8988T (cell line): ENCODE data around the gene ZKSCAN8.
"Not testable (repeated sequence)": the region's sequence is repeated elsewhere in the genome, so short reads cannot be mapped to it uniquely, and the experiment has no call there.

Experiments used
- DNase-seq: peaks from one replicate; pipeline ENCODE4 v3.0.0; 2011

ZKSCAN8 gene

DNA sequence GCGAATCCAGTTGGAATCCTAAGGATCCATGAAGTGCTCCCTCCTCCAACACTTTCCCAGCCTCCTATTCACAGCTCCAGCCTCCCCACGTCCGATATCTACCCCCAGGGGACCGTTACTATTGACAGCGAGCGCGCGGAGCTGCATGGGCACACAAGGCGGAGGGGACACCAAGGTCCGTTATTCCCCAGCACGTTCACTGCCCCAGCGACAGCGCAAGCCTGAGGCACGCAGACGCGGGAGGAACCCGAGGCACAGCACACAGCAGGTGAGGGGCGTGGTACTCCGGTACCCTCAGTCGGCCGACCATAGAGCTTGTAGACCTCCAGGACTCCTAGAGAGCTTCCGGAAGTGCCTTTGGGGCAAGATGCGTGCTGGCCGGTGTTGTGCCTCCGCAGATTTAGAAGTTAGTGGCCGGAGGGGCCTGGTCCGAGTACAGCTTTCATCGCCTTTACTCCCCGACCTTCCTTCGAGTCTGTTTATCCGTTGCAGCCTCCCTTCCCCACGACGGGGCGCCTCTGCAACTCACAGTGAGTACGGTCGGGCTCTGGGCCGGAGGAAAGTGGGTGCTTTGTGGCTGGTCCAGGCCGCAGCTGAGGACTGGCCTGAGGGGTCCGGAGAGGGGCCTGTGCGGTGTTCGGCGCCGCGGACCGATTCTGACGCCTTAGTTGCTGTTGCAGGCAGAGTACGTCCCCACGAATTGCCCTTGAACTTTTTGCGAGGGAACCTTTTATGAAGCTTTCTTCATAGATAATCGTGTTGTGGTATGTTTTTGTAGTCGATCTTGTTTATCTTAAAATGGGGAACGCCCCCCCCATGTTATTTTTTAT, at the start of gene ZKSCAN8:
Gene ZKSCAN8, plus strand, starts transcription at position 384 of the 830 bp plus-strand sequence. CDS start 6,525 bp downstream, outside the sequence.
- DNase-seq: peak; percentile 79

DNA sequence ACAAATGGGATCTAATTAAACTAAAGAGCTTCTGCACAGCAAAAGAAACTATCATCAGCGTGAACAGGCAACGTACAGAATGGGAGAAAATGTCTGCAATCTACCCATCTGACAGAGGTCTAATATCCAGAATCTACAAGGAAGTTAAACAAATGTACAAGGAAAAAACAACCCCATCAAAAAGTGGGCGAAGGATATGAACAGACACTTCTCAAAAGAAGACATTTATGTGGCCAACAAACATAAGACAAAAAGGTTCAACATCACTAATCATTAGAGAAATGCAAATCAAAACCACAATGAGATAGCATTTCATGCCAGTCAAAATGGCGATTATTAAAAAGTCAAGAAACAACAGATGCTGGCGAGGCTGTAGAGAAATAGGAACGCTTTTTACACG, 39.5 kb upstream of the ZKSCAN8 start:
- DNase-seq: not testable (repeated sequence)

DNA sequence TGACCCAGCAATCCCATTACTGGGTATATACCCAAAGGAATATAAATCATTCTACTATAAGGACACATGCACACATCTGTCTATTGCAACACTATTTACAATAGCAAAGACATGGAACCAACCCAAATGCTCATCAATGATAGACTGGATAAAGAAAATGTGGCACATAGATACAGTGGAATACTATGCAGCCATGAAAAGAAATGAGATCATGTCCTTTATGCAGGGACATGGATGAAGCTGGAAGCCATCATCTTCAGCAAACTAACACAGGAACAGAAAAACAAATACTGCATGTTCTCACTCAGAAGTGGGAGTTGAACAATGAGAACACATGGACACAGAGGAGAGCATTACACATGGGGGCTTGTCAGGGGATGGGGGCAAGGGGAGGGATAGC, 39.0 kb upstream of the ZKSCAN8 start:
- not testable (repeated sequence) for DNase-seq

DNA sequence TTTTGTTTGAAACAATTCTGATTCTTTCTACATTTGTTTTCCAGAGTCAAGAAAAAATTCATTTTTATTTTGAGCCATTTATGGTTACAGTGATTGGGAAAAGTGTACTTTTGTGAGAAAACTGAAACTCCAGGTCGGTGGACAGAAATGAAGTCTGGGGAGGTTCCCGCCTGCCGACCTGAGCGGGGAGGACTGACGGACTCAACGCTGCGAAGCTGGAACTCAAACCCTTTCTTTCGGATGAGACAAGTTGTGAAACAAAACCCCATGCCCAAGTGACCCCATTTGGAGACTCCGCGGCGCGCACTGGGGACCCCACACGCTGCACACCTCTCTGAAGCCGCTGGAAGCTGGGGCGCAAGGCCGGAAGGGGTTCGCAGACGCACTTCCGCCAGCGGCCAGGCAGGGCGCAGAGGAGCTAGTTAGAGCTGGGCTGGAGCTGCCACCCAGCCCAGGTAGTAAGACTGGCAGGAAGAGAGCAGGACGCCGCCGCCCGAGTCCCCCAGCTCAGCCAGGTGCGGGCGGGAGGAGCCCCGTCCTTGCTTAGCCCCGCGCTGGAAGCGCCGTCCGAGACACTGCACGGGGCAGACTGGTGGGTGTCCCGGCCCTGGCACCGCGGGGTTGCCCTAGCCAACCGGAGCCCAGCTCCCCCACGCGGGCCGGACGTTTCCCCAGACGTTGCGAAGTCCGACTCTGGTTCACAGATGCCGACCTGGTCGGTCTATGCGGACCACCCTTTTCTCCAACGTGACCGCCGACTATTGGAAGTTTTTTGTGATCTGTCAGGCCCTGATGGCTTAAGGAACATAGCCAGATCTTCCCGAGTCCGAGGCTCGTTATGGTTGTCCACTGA, 37.1 kb upstream of the ZKSCAN8 start:
- peak; percentile 60 for DNase-seq

DNA sequence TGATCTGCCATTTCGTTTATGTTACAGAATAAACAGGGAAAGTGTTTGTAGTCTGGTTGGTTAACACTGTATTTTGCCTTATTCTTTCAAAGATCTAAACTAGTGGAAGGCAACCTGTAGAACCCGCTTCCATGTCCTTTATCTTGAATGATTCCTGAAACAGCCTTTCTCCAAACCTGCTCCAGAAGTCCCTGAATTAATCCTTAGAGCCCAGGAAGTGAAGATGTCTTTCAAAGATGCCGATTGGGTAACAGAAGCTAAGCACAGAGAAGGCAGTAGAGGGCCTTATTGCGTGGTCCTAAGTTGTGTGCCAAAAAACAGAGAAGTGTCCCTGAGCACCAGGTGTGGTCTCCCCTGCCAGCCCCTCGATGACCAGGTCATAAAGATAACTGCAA, 36.4 kb upstream of the ZKSCAN8 start:
- DNase-seq: peak; percentile 16

DNA sequence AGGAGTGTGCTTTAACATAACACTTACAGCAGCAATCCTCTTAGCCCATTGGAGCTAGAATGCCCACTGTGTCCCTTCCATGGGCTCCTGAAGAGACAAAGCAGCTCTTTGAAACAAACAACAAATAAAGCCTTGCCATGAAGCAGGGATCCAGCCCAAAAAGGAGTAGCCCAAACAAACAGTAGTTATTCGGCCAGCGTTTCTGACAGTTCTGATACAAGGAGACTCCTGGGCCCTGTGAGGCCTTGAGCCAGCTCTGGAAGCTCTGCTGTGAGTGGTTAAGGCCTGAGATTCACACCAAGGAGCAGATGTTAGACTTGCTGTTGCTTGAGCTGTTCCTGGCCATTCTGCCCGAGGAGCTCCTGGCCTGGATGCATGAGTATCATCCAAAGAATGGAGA, 34.2 kb upstream of the ZKSCAN8 start:
- DNase-seq: no peak

DNA sequence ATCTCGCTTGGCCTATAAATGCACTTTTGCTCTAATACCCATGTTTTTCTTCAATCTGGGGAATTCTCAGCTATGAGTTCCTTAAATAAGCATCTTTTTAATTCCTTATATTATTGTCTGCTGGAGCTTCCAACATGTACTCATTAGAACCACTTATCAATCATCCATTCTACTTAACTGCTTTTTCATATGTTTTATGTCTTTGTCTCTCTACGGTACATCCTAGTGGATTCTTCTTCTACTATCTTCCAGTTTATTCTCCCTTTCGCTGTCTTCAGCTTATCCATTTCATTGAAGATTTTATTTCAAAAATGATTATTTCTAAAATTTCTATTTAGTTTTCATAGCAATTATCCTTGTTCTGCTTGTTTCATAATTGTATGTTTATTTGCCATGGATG, 29.7 kb upstream of the ZKSCAN8 start:
- DNase-seq: no peak

DNA sequence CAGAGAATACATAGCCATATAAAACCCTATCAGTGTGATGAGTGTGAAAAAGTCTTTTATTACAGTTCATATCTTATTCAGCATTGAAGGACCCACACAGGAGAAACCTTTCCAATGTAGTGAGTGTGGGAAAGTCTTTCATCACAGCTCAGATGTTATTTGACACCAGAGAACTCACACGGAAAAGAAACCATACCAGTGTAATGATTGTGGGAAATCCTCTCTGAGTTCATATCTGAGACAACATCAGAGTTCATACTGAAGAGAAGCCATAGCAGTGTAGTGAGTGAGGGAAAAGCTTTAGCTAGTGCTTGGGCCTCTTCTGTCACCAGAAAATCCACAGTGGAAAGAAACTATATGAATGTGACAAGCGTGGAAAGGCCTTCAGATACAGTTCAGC, 25.9 kb upstream of the ZKSCAN8 start:
- DNase-seq: no peak

DNA sequence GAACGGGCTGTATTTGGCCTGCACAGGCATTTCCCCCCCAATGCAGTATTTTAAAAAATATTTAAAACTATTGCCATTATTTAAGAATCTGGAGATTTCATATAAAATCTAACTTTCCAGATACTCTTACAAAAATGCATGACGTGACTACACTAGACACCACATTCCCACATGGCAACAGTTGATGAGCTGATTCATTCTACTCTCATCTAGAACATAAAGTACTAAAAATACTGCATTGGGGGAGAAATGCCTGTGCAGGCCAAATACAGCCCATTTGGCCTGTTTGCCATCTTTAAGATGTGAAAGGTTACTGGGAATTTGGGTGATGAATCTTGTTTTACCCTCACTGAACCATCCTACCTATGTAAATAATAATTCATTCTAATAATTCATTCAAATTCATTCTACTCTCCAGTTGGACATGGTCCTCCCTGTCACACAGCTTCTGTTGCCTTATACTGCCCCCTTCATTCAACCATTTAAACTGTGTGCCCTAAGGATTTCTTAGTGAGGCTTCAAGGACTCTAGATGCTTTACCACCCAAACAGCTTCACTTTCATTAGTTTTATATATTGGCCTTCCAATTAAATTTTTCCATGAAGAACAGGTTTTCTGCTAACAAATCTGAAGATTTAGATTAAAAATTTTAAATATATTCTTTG, 24.2 kb upstream of the ZKSCAN8 start:
- DNase-seq: no peak

DNA sequence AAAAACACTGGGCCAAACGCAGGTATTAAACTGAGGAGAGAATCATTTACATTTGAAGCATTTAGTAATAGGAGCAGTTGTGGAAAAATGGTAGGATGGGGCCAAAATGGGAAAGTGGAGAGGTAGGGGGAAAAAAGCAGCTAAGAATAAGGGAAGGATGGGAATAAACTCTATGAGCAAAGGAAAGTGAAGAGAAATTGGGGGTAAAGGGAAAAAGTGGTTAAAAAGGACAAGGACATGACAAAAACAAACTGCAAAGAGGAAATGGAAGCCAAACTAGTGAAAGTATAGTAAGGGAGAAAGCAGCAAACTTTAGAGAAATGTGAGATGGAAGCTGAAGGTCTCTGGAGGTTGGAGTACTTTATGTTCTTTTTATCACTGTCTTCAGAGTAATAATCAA, 23.5 kb upstream of the ZKSCAN8 start:
- no peak for DNase-seq

DNA sequence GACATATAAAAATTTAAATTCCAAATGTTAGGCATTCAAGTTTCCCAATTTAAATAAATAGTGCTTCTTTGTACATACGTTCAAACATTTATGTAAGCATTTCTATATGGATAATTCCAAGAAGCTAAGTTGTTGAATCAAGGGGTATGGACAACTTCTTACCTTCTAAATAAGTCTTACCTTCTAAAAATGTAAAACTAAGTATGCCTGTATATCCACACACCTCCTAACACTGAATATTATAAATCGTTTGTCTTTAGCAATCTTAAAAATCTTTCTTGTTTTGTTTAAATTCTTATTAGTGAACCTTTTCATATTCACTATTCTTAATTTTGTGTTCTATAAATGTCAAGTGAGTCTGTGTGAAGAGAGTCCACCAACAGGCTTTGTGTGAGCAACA, 19.8 kb upstream of the ZKSCAN8 start:
- no peak for DNase-seq

DNA sequence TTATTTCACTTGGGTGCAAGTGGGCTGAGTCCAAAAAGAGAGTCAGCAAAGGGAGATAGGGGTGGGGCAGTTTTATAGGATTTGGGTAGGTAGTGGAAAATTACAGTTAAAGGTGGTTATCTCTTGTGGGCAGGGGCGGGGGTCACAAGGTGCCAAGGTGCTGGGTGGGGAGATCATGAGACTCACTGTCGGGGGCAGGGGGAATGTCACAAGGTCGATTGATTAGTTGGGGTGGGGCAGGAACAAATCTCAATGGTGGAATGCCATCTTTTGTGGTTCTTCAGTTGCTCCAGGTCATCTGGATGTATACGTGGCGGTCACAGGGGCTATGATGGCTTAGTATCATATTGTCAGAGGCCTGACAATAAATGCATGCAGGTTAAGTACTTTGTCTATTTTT, 19.4 kb upstream of the ZKSCAN8 start:
- not testable (repeated sequence) for DNase-seq

DNA sequence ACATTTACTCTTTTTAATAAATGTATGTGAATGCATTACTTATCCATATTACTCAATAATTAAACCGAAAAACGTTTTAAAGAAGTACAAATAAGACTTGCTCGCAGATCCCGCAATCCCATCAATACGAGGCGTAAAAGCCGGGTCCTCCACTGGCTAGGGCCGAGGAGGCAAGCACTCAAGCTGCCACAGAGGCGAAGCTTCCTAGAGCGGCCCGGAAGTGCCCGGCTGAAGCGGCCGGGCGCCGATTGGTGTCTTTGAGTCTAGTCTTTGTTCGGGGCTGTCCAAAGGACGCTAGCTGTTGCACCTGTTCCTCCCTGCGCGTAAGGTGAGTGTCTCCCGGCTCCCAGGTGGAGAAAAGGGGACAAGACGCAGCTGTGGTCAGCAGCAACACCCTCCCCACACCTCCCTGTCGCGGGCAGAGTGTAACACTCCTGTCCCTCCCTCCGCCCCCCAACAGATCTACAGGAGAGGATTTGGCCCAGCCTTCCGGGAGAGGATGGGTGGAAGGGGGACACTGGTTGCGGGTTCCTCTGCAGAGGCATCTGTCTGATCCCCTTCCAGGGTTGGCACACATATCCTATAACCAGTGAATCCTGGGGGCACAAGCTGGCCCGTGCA, 17.2 kb upstream of the ZKSCAN8 start, which contains the start of gene ZSCAN16:
Gene ZSCAN16, plus strand, starts transcription at position 260 of the 621 bp plus-strand sequence. CDS start 835 bp downstream, outside the sequence.
- DNase-seq: peak; percentile 35

DNA sequence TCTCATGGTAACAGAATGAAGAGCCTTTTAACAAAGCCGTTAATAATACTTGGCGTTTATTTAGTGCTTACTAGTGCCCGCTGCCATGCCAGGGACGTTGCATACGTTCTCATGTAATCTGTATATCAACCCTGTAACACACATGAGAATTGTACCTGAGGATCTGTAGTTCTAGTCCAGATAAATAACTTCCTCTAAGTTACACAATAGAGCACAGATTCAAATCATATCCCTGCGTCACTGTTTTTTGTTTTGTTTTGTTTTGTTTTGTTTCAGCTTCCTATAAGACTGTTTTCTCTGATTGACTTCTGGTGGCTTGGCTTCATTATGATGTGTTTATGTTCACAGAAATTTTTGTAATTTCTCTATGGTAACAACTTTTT, 16.7 kb upstream of the ZKSCAN8 start:
- no peak for DNase-seq

DNA sequence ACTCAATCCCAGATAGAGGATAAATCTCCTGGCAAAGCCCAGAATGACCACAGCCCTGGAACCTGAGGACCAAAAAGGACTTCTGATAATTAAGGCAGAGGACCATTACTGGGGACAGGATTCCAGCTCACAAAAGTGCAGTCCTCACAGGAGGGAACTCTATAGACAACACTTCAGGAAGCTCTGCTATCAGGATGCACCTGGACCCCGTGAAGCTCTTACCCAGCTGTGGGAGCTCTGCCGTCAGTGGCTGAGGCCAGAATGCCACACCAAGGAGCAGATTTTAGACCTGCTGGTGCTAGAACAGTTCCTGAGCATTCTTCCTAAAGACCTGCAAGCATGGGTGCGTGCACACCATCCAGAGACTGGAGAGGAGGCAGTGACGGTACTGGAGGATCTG, 16.3 kb upstream of the ZKSCAN8 start:
- DNase-seq: no peak

DNA sequence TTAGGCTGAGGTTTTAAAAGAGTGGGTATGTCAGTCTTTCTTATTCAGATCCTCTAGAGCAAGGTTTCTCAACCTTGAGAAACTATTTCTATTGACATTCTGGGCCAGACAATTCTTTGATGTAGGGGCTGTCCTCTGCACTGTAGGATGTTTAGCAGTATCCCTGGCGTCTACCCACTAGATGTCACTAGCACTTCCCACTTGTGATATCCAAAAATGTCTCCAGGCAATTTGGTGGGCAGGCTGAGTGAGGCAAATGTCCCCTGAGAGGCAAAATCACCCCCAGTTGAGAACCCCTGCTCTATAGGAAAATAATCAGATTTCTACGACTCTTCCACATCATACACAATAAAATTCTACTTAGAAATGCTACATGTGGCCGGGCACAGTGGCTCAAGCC, 7.7 kb upstream of the ZKSCAN8 start:
- DNase-seq: peak; percentile 13

DNA sequence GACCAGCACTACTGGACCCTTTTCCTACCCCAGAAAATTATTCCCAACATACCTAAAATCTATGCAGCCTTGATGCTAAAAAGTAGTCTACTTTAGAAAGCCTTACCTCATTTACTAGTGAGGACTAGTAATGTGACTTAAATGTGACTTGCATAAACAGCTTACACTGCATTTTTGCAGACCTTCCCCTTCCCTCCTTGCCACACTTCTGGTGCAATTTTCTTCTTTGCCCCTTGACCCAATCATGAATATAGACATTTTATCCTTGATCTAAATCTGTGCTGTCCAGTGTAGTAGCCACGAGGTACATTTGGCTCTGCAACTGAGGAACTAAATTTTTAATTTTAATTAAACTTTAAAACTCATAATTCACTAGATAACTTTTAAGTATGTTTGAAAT, 7.0 kb upstream of the ZKSCAN8 start:
- DNase-seq: no peak

DNA sequence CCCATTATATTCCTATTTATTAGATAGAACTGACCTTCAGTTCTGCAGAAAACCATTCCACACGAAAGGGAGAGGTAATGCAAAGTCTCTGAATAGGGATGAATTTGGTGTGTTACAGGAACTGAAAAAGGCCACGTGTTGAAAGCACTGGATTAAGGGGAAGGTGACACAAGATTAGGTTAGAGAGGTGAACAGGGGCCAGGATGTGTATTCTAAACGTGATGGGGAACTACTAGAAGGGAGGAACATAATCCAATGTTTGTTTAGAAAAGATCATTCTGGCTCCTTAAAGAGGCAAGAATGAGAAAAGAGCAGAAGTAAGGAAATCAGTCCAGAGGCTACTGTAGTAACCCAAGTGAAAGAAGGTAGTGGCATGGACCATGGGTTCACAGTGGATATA, 6.3 kb upstream of the ZKSCAN8 start:
- no peak for DNase-seq

DNA sequence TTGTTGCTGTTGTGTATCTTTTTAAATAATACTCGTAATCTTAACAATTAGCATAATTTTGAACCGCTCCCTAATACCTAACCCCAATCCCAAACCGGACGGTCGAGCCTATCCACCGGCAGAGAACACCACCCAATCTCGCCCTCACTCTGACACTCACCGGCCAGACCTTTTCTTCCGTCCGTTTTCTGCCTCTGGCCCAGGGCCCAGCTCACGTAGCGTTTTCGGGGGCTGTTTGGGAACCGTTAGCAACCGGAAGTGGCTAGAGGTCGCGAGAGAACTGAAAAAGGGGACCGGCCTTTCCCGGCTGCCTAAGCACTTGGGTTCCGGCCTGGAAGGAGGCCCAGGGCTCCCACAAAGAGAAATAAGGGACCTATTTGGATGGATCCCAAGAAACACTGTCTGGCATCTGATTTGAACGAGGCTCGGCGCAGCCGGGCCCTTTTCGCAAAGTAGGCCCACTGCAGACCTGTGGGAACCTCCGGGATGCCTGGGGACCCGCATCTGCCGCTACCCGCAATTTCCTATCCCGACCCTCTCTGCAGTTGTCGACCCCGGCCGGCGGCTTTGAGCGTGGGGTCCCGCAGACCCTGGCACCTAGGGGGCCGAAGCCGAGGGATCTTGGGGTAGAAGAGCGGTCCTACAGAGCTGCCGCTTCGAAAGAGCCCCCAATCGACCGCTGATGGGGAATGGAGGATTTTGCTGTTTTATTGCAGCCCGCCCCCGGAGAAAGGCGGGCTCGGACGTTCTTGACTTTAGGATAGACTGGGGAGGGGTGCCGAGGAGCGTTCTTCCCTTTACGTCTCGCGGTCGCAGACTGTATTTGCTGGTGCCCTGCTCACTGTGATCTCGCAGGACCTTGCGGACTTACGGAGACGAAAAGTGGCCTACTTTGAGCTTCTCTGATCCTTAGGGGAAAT, 4.8 kb upstream of the ZKSCAN8 start:
- DNase-seq: peak; percentile 17

DNA sequence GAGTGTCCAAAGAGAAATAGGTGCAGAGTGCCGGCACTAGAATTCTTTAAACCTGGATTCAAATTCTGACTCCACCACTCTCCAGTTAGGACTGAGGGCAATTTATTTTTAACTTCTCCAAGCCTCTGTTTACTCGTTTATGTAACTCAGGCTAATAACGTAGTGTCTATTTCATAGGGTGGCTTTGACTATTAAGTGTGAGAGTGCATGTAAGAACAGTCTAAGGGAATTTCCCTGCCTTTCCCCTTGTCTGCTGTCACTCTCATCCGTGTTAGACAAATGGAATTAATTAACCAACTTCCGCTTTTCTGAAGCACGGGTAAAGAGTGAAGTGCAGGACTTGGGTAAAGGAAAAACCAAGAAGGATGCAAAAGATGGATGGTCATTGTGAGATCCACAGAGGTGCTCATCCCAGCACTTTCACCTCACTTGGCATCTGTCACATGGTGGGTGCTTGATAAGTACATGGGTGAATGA, 4.1 kb upstream of the ZKSCAN8 start:
- DNase-seq: no peak

DNA sequence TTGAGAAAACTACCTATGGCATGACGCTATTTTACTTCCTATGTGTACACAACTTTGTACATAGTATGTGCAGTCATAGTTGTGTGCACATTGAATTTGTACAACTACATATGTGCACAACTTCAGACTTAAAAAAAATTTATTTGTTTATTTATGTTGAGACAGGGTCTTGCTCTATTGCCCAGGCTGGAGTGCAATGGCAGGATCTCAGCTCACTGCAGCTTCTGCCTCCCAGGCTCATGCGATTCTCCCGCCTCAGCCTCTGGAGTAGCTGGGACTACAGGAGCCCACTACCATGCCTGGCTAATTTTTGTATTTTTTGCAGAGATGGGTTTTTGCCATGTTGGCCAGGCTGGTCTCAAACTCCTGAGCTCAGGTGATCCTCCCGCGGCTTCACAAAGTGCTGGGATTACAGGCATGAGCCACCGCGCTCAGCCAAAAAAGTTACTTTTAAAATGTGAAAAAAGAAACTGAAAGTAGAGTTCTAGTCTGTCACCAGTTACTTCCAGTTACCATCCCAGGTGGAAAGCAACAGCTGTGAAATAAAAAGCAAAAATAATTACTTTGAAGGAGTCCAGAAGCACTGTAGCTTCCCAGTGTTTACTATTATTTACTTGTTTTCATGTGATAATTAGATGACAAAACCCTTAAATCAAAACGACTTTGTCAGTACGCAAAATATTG, 1.7 kb upstream of the ZKSCAN8 start:
- DNase-seq: no peak
